B cell (primary cell): Measurements from ENCODE around the gene EFNB2. TPM values are rescaled to one million over a fixed set of nuclear protein-coding genes. Genes with fewer than 3 reads are reported as not detected.

Experiments used
- ATAC-seq: fragments of 200-7000 bp; cut with Tn5 transposase; one replicate; pipeline ENCODE4 v1.10.0; 2021; ENCODE audit warnings: low read depth, mild to moderate bottlenecking, moderate number of reproducible peaks, moderate library complexity
- CTCF ChIA-PET: fragments of 350-600 bp; sonication (Branson Sonifier 250); formaldehyde crosslinking; loops from one replicate; lab custom pipeline; 2021; ENCODE audit warnings: antibody characterized with exemption, inconsistent platforms; lab: Charles Lee
- POLR2A ChIA-PET: fragments of 350-600 bp; sonication (Branson Sonifier 250); formaldehyde crosslinking; loops from one replicate; lab custom pipeline; 2021; ENCODE audit warnings: antibody characterized with exemption; lab: Charles Lee
- DNase-seq: peaks from one replicate; pipeline ENCODE4 v3.0.0; 2013
- H2AFZ ChIP-seq: 2 replicates; pipeline ENCODE4 v1.6.1; 2012; ENCODE audit warnings: mild to moderate bottlenecking, low read depth, low read length; ENCODE audit not compliant: insufficient read depth, poor library complexity, severe bottlenecking
- H3K27ac ChIP-seq, 2 donors: 1 replicate in 1 of 2; 2 replicates in 1 of 2; pipeline ENCODE4 v1.5.1; 2012 to 2013; ENCODE audit warnings: low read length in 2 of 2, mild to moderate bottlenecking in 2 of 2, moderate library complexity in 1 of 2
- H3K27me3 ChIP-seq, 4 experiments: fragments of 200-600 bp in 1 of 4; sonication (generic) in 1 of 4; replicated peaks in 1 of 4; 1 replicate in 2 of 4; 2 replicates in 2 of 4; pipeline versions ENCODE4 v1.6.1 to v1.7.0; 2013 to 2016; ENCODE audit warnings: low read length in 3 of 4, mild to moderate bottlenecking in 2 of 4, mixed read lengths in 1 of 4, moderate library complexity in 1 of 4; ENCODE audit not compliant: insufficient read depth in 4 of 4, control insufficient read depth in 3 of 4; ENCODE audit errors: control extremely low read depth in 1 of 4
- H3K36me3 ChIP-seq, 2 experiments: replicated peaks in 1 of 2; 1 replicate in 1 of 2; 2 replicates in 1 of 2; pipeline versions ENCODE4 v1.6.1 to v1.7.1; 2013; ENCODE audit warnings: low read length in 1 of 2; ENCODE audit not compliant: insufficient read depth in 2 of 2, control insufficient read depth in 1 of 2; ENCODE audit errors: control extremely low read depth in 1 of 2, extremely low read depth in 1 of 2
- H3K4me1 ChIP-seq, 2 donors: fragments of 200-600 bp in 1 of 2; sonication (generic) in 1 of 2; 1 replicate in 1 of 2; 2 replicates in 1 of 2; pipeline versions ENCODE4 v1.5.1 to v1.6.1; 2013 to 2017; ENCODE audit warnings: low read length in 2 of 2; ENCODE audit not compliant: control insufficient read depth in 2 of 2, insufficient read depth in 2 of 2
- H3K4me2 ChIP-seq: replicated peaks from 2 replicates; pipeline ENCODE3; 2012; ENCODE audit warnings: mild to moderate bottlenecking, low read depth, low read length; ENCODE audit not compliant: poor library complexity, severe bottlenecking
- H3K4me3 ChIP-seq, 5 experiments: fragments of 200-600 bp in 1 of 5; sonication (generic) in 1 of 5; 1 replicate in 3 of 5; 2 replicates in 2 of 5; pipeline versions ENCODE4 v1.5.1 to v1.7.0; 2011 to 2016; ENCODE audit warnings: low read length in 4 of 5, mild to moderate bottlenecking in 4 of 5, low read depth in 2 of 5, control low read depth in 1 of 5, moderate library complexity in 1 of 5; ENCODE audit not compliant: insufficient read depth in 1 of 5; ENCODE audit errors: control extremely low read depth in 1 of 5, extremely low read depth in 1 of 5
- H3K79me2 ChIP-seq: fragments of 200-600 bp; sonication (generic); one replicate; pipeline ENCODE4 v1.6.0; 2016; ENCODE audit warnings: low read length; ENCODE audit not compliant: control insufficient read depth, insufficient read depth
- H3K9ac ChIP-seq: fragments of 200-600 bp; sonication (generic); 2 replicates; pipeline ENCODE4 v1.6.1; 2017; ENCODE audit warnings: mild to moderate bottlenecking, low read length, moderate library complexity
- H3K9me3 ChIP-seq, 3 donors: one replicate each; pipeline versions ENCODE4 v1.6.1 to v1.7.1; 2013; ENCODE audit warnings: low read length in 2 of 3; ENCODE audit not compliant: control insufficient read depth in 2 of 3, insufficient read depth in 1 of 3; ENCODE audit errors: control extremely low read depth in 1 of 3
- H4K20me1 ChIP-seq: 2 replicates; pipeline ENCODE4 v1.6.0; 2012; ENCODE audit warnings: mild to moderate bottlenecking, low read length; ENCODE audit not compliant: insufficient read depth, control insufficient read depth, poor library complexity, severe bottlenecking
- H3K27ac Mint-ChIP-seq: one replicate; pipeline ENCODE4 v1.8.0; 2021; ENCODE audit warnings: mixed read lengths
- H3K27me3 Mint-ChIP-seq: one replicate; pipeline ENCODE4 v1.8.0; 2021; ENCODE audit warnings: mixed read lengths
- H3K4me1 Mint-ChIP-seq: one replicate; pipeline ENCODE4 v1.8.0; 2021; ENCODE audit warnings: mixed read lengths
- H3K4me3 Mint-ChIP-seq: one replicate; pipeline ENCODE4 v1.8.0; 2021; ENCODE audit warnings: mixed read lengths
- H3K9me3 Mint-ChIP-seq: one replicate; pipeline ENCODE4 v1.8.0; 2022; ENCODE audit warnings: mixed read lengths; ENCODE audit not compliant: insufficient read depth
- CTCF ChIP-seq: fragments of 200-600 bp; IDR thresholded peaks from one replicate; pipeline ENCODE4 v1.8.0; 2022; ENCODE audit warnings: antibody characterized with exemption, mild to moderate bottlenecking
- EZH2 ChIP-seq: IDR thresholded peaks from 2 replicates; pipeline ENCODE4 v1.6.1; 2012; ENCODE audit warnings: borderline replicate concordance, low read depth, mild to moderate bottlenecking, moderate library complexity, low read length; ENCODE audit not compliant: insufficient read depth, poor library complexity, severe bottlenecking
- WGBS: methylation state at CpG from one replicate; pipeline ENCODE4 v1.1.5; 2013; ENCODE audit warnings: missing lambda C conversion rate; ENCODE audit not compliant: insufficient coverage; 5-methylcytosine and 5-hydroxymethylcytosine counted together
- intact Hi-C: fragments of 100-400 bp; cut with micrococcal nuclease; formaldehyde crosslinking; loops from one replicate; pipeline ENCODE4 v1.10.0; 2022
- polyA plus RNA-seq: library from polyadenylated mRNA; depleted of rRNA; stranded (reverse); fragments of >200 nt; gene quantifications from 2 replicates; pipeline ENCODE4 v1.2.3, GENCODE V29; 2012
- total RNA-seq, 2 donors: library from RNA; stranded (reverse); fragments of 120-200 nt in 1 of 2; gene quantifications; 1 replicate in 1 of 2; 2 replicates in 1 of 2; pipeline versions ENCODE4 v1.2.3 to v1.2.4, GENCODE V29; 2013 to 2022

EFNB2 gene
- total and polyA plus RNA-seq, 2 donors (not counting 1 experiment from before 2014, with no cell fraction given), result 0.04 to 1.2 TPM

- POLR2A ChIA-PET, result no interaction called here
- CTCF ChIA-PET, result no interaction called here
- no peak overlapping the region for H3K9ac ChIP-seq
- H3K4me3 Mint-ChIP-seq, result no peak overlapping the region
- no peaks in the 10 kb centered on the region for H3K4me1 ChIP-seq
- no peak overlapping the region for H3K4me3 ChIP-seq
- peaks cover 10% of the 10 kb centered on the region for H3K27me3 Mint-ChIP-seq
- no peaks in the 10 kb centered on the region for H3K9me3 ChIP-seq
- peaks cover 0 to 7% (median 0%) of the 10 kb centered on the region in 4 experiments for H3K27me3 ChIP-seq
- no peak overlapping the region for H2AFZ ChIP-seq
- H3K4me2 ChIP-seq, result no peak overlapping the region
- H4K20me1 ChIP-seq, result no peaks in the 10 kb centered on the region
- H3K27ac Mint-ChIP-seq, result no peak overlapping the region
- H3K79me2 ChIP-seq, result no peaks in the 10 kb centered on the region
- H3K36me3 ChIP-seq, result no peaks in the 10 kb centered on the region
- H3K4me1 Mint-ChIP-seq, result peaks cover 6% of the 10 kb centered on the region
- no peaks in the 10 kb centered on the region for H3K9me3 Mint-ChIP-seq
- H3K27ac ChIP-seq, result no peak overlapping the region
- TF ChIP-seq CTCF (no peak), EZH2 (no peak)
- 98% methylated on average over 6 of the region's 9 CpGs for WGBS
- intact Hi-C loops, result no loop called here
- DNase-seq, result no peak
- ATAC-seq, result no peak
Observed at GRCh38 chr13:106503730-106504453, 31.6 kb downstream of the EFNB2 start.

GRCh38 chr13:106503272-106503671, 32.2 kb downstream of the EFNB2 start:
- Histone ChIP-seq H3K36me3 (no peaks in the 10 kb centered on the region), H2AFZ (no peak overlapping the region), H3K4me3 (no peak overlapping the region), H3K79me2 (no peaks in the 10 kb centered on the region), H3K9ac (no peak overlapping the region), H3K4me1 (no peaks in the 10 kb centered on the region), H4K20me1 (no peaks in the 10 kb centered on the region), H3K9me3 (no peaks in the 10 kb centered on the region), H3K27ac (no peak overlapping the region), H3K27me3 (peaks cover 0 to 13% (median 0%) of the 10 kb centered on the region in 4 experiments), H3K4me2 (no peak overlapping the region)
- DNase-seq (no peak), ATAC-seq (no peak)
- ChIA-PET POLR2A (no interaction called here), CTCF (no interaction called here)
- TF ChIP-seq EZH2 (no peak), CTCF (no peak)
- H3K27me3 Mint-ChIP-seq, result peaks cover 12% of the 10 kb centered on the region
- H3K27ac Mint-ChIP-seq, result no peak overlapping the region
- H3K4me3 Mint-ChIP-seq, result no peak overlapping the region
- intact Hi-C loops, result no loop called here
- WGBS, result 92% methylated on average over 4 of the region's 5 CpGs
- H3K9me3 Mint-ChIP-seq, result no peaks in the 10 kb centered on the region
- H3K4me1 Mint-ChIP-seq, result peaks cover 6% of the 10 kb centered on the region
